Ectodermal cell (in vitro differentiated cells): ENCODE results near the gene PPP1R3A. TPM values are rescaled to one million over a fixed set of nuclear protein-coding genes. Genes with fewer than 3 reads are reported as not detected.
"Not testable (repeated sequence)": the region's sequence is repeated elsewhere in the genome, so short reads cannot be mapped to it uniquely, and the experiment has no call there.

Source experiments
- H3K27ac ChIP-seq: 2 replicates; pipeline ENCODE4 v1.7.0; 2013; ENCODE audit warnings: mild to moderate bottlenecking, low read depth, low read length; ENCODE audit not compliant: insufficient read depth, poor library complexity, severe bottlenecking
- H3K27me3 ChIP-seq: 2 replicates; pipeline ENCODE4 v1.7.0; 2013; ENCODE audit warnings: mild to moderate bottlenecking, low read length; ENCODE audit not compliant: insufficient read depth, control insufficient read depth, poor library complexity, severe bottlenecking
- H3K36me3 ChIP-seq: one replicate; pipeline ENCODE4 v1.7.0; 2013; ENCODE audit warnings: low read length; ENCODE audit not compliant: control insufficient read depth, insufficient read depth
- H3K4me1 ChIP-seq: one replicate; pipeline ENCODE4 v1.7.0; 2013; ENCODE audit warnings: low read length; ENCODE audit not compliant: control insufficient read depth, insufficient read depth
- H3K4me3 ChIP-seq: 2 replicates; pipeline ENCODE4 v1.7.0; 2013; ENCODE audit warnings: low read depth, low read length, control low read depth; ENCODE audit not compliant: insufficient read depth
- H3K9me3 ChIP-seq: 2 replicates; pipeline ENCODE4 v1.7.0; 2013; ENCODE audit warnings: mild to moderate bottlenecking, low read length, moderate library complexity; ENCODE audit not compliant: control insufficient read depth
- WGBS, 2 experiments: methylation state at CpG; one replicate each; pipeline ENCODE4 v1.1.7; 2013; ENCODE audit warnings: missing lambda C conversion rate in 2 of 2; 5-methylcytosine and 5-hydroxymethylcytosine counted together
- polyA plus RNA-seq, 4 experiments: library from polyadenylated mRNA; stranded (reverse); fragments of 50-300 nt; gene quantifications; one replicate each; pipeline ENCODE4 v1.2.3, GENCODE V29; 2013

The PPP1R3A gene, protein sequence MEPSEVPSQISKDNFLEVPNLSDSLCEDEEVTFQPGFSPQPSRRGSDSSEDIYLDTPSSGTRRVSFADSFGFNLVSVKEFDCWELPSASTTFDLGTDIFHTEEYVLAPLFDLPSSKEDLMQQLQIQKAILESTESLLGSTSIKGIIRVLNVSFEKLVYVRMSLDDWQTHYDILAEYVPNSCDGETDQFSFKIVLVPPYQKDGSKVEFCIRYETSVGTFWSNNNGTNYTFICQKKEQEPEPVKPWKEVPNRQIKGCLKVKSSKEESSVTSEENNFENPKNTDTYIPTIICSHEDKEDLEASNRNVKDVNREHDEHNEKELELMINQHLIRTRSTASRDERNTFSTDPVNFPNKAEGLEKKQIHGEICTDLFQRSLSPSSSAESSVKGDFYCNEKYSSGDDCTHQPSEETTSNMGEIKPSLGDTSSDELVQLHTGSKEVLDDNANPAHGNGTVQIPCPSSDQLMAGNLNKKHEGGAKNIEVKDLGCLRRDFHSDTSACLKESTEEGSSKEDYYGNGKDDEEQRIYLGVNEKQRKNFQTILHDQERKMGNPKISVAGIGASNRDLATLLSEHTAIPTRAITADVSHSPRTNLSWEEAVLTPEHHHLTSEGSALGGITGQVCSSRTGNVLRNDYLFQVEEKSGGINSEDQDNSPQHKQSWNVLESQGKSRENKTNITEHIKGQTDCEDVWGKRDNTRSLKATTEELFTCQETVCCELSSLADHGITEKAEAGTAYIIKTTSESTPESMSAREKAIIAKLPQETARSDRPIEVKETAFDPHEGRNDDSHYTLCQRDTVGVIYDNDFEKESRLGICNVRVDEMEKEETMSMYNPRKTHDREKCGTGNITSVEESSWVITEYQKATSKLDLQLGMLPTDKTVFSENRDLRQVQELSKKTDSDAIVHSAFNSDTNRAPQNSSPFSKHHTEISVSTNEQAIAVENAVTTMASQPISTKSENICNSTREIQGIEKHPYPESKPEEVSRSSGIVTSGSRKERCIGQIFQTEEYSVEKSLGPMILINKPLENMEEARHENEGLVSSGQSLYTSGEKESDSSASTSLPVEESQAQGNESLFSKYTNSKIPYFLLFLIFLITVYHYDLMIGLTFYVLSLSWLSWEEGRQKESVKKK
- polyA plus RNA-seq (2013, experiment 1 of 4), result not detected
- not detected for polyA plus RNA-seq (2013, experiment 2 of 4)
- polyA plus RNA-seq (2013, experiment 3 of 4), result not detected
- not detected for polyA plus RNA-seq (2013, experiment 4 of 4)

DNA sequence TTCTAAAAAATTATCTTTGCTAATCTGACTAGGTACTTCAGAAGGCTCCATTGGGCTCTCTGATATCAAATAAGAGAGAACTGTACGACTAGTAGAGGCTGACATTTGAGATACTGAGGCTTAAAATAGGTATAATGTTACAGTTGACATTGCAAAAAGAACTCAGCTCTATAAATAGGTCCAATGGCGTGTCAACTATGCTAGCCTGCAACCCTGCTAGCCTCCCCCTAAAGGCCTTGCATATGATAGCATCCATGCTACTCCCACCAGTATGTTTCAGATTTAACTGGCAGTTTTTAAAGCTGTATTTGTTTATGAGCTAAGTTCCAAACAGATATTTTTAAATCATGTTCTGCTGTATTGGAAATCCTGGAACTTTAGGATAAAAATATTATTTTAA lies at the start of gene PPP1R3A:
PPP1R3A (minus strand) TSS at position 64 of the 400 bp plus-strand sequence; CDS start at position 51, 13 bp downstream.
- Histone ChIP-seq H3K4me3 (no peak within 1 kb of the TSS), H3K4me1 (no peaks in the 10 kb centered on the region), H3K27me3 (no peaks in the 10 kb centered on the region), H3K9me3 (no peaks in the 10 kb centered on the region), H3K36me3 (no peaks in the 10 kb centered on the region), H3K27ac (no peak within 1 kb of the TSS)
- 92 to 94% methylated on average over 2 of the region's 2 CpGs for WGBS, 2 experiments

- Histone ChIP-seq H3K9me3 (peaks cover 2% of the 10 kb centered on the region), H3K36me3 (no peaks in the 10 kb centered on the region), H3K27ac (no peak overlapping the region), H3K4me1 (no peaks in the 10 kb centered on the region), H3K27me3 (no peaks in the 10 kb centered on the region), H3K4me3 (no peak overlapping the region)
- WGBS, 2 experiments, result 77 to 79% methylated on average over 2 of the region's 2 CpGs
Measured at GRCh38 chr7:113963356-113963755, 44.5 kb upstream of the PPP1R3A start.

- Histone ChIP-seq H3K4me3 (no peak overlapping the region), H3K36me3 (no peaks in the 10 kb centered on the region), H3K4me1 (no peaks in the 10 kb centered on the region), H3K9me3 (peaks cover 2% of the 10 kb centered on the region), H3K27me3 (no peaks in the 10 kb centered on the region), H3K27ac (no peak overlapping the region)
- 93 to 94% methylated on average over 2 of the region's 2 CpGs for WGBS, 2 experiments
Measured at GRCh38 chr7:113959910-113960309, 41.1 kb upstream of the PPP1R3A start.

GRCh38 chr7:113955157-113955556 lies 36.3 kb upstream of the PPP1R3A start:
- Histone ChIP-seq H3K4me3 (no peak overlapping the region), H3K27ac (no peak overlapping the region), H3K36me3 (no peaks in the 10 kb centered on the region), H3K4me1 (no peaks in the 10 kb centered on the region), H3K9me3 (peaks cover 2% of the 10 kb centered on the region), H3K27me3 (no peaks in the 10 kb centered on the region)
- WGBS, 2 experiments, result 94 to 95% methylated on average over 2 of the region's 2 CpGs

DNA sequence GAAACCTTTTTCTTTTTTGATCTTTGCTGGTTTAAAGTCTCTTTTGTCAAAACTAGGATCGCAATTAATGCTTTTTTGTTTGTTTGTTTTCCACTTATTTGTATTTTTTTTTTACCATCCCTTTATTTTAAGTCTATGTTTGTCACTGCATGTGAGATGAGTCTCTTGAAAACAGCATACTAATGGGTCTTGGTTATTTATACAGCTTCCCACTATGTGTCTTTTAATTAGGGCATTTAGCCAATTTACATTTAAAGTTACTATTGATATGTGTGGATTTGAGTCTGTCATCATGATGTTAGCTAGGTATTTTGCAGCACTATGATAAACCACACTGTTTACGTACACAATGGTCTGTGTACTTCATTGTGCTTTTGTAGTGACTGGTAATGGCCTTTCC lies 34.7 kb upstream of the PPP1R3A start:
- Histone ChIP-seq H3K27ac (no peak overlapping the region), H3K36me3 (no peaks in the 10 kb centered on the region), H3K4me3 (no peak overlapping the region), H3K9me3 (no peaks in the 10 kb centered on the region), H3K27me3 (no peaks in the 10 kb centered on the region), H3K4me1 (no peaks in the 10 kb centered on the region)
- 95 to 100% methylated on average over 1 of the region's 2 CpGs for WGBS, 2 experiments

DNA sequence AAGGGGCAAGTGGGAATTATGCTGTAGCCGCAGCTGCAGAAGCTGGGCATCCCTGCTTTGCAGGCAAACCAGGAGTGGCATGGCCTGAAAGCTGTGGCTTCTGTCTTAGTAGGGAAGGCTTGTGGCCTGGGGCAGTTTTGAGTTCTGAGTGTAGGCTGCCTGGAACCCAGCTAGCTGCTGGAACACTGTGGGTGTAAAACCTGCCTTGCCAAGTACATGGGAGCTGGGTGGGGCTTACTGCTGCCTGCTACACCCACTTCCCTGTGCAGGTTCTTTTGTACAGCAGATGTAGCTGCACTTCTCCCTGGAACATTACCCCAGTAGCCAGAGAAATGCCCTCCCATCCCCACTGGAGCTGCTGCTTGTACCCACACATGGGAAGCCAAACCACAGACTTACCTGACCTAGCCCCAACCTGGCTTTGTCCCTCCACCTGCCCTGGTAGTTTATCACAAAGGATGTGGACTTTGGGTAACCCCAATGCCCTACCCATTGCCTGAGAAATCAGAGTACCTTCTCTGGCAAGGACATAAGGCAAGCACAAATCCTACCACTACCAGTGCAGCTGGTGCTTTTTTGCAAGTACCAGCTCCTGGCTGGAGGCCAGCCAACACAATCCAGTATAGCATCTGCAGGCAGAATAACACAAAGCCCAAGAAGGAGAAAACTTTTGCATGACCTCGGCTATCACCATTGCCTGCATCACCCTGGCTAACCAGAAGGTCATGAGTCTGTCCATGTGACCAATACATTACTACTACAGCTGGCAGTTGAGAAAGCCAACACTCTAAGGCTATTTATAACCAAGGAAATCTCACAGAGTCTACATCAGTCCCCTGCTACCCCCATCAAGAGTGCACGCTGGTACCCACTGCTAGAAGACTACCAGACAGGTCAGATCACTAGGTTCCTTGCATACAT lies 26.5 kb upstream of the PPP1R3A start:
- no peaks in the 10 kb centered on the region for H3K36me3 ChIP-seq
- no peaks in the 10 kb centered on the region for H3K27me3 ChIP-seq
- no peak overlapping the region for H3K4me3 ChIP-seq
- 91 to 93% methylated on average over 3 of the region's 3 CpGs for WGBS, 2 experiments
- no peak overlapping the region for H3K27ac ChIP-seq
- no peaks in the 10 kb centered on the region for H3K9me3 ChIP-seq
- no peaks in the 10 kb centered on the region for H3K4me1 ChIP-seq

- no peaks in the 10 kb centered on the region for H3K4me1 ChIP-seq
- no peak overlapping the region for H3K27ac ChIP-seq
- H3K36me3 ChIP-seq, result no peaks in the 10 kb centered on the region
- H3K4me3 ChIP-seq, result no peak overlapping the region
- WGBS, 2 experiments, result 97% methylated on average over 2 of the region's 2 CpGs
- no peaks in the 10 kb centered on the region for H3K27me3 ChIP-seq
- H3K9me3 ChIP-seq, result no peaks in the 10 kb centered on the region
Measured at GRCh38 chr7:113936982-113937381, 18.2 kb upstream of the PPP1R3A start.

DNA sequence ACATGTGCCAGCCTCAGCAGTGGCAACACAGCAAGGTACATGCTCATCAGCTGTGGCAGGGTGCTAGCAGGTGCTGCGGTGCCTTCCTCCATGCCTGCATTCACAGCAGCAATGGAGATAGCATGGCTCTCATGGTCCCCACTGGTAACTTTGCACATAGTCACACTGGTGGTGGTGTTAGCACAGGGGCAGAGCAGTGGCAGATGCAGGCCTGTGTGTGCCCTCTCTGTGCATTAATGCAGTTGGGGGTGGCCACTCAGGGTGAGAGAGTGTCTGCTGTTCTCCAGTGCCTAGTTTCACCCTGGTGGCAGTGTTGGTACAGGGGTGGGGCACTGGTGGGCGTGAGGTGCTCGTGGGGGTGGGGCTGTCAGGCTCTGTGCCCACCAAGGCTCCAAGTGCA lies 17.7 kb upstream of the PPP1R3A start:
- no peaks in the 10 kb centered on the region for H3K27me3 ChIP-seq
- no peaks in the 10 kb centered on the region for H3K36me3 ChIP-seq
- H3K27ac ChIP-seq, result no peak overlapping the region
- H3K4me3 ChIP-seq, result no peak overlapping the region
- WGBS, 2 experiments, result 79 to 85% methylated on average over 3 of the region's 3 CpGs
- H3K4me1 ChIP-seq, result no peaks in the 10 kb centered on the region
- no peaks in the 10 kb centered on the region for H3K9me3 ChIP-seq

DNA sequence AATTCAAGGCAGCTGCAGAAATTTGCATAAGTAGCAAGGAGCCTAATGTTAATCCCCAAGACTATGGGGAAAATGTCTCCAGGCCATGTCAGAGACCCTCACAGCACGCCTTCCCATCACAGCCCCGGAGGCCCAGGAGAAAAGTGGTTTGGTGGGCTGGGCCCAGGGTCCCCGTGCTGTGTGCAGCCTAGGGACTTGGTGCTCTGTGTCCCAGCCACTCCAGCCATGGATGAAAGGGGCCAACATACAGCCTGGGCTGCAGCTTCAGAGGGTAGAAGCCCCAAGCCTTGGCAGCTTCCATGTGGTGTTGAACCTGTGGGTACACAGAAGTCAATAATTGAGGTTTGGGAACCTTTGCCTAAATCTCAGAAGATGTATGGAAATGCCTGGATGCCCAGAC lies 10.6 kb upstream of the PPP1R3A start:
- not testable (repeated sequence) for H3K4me3 ChIP-seq, H3K27ac ChIP-seq, H3K36me3 ChIP-seq, H3K27me3 ChIP-seq, H3K9me3 ChIP-seq, H3K4me1 ChIP-seq
- 85 to 95% methylated on average over 3 of the region's 3 CpGs for WGBS, 2 experiments
